ENCODE results near the gene CERCAM. TPM values are rescaled to one million over a fixed set of nuclear protein-coding genes. Genes with fewer than 3 reads are reported as not detected.
A peak's percentile ranks its signal among the peaks of the same experiment; 100 is the strongest.

CERCAM gene
- total RNA-seq, 6 donors from 2014 or later: 9.2 to 47.1 (median 15.4) TPM

DNA sequence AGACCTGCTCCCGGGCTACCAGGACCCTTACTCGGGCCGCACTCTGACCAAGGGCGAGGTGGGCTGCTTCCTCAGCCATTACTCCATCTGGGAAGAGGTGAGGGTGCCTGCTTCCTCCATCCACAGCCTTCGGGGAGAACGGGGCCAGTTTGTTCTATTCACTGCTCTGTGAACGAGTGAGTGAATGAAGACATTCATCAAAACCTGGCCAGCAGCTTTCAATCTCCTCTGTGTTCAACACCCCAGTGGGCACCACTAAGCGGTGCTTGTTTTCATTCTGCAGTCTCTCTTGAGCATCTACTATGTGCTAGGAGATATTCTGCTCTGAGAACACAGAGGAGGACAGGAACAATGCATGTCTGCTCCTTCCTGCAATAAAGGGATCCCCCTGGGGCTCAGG is 10.6 kb downstream of the CERCAM start:
- ATAC-seq (ENCODE audit: low FRiP score in 2 of 2) (no peak), DNase-seq (no peak)
- Histone ChIP-seq H3K36me3 (peaks cover 0 to 4% (median 0%) of the 10 kb centered on the region in 4 donors), H3K27ac (no peak overlapping the region), H3K9me3 (no peaks in the 10 kb centered on the region), H3K4me3 (no peak overlapping the region), H3K4me1 (no peaks in the 10 kb centered on the region), H3K27me3 (no peaks in the 10 kb centered on the region)
- WGBS, 2 donors: 86 to 91% methylated on average over 6 to 8 of the region's 8 CpGs
- TF ChIP-seq EP300 (IDR thresholded peaks at IDR 0.05): no peak
- no peak for TF ChIP-seq POLR2A (IDR thresholded peaks at IDR 0.05)
- TF ChIP-seq, protein P1, sequence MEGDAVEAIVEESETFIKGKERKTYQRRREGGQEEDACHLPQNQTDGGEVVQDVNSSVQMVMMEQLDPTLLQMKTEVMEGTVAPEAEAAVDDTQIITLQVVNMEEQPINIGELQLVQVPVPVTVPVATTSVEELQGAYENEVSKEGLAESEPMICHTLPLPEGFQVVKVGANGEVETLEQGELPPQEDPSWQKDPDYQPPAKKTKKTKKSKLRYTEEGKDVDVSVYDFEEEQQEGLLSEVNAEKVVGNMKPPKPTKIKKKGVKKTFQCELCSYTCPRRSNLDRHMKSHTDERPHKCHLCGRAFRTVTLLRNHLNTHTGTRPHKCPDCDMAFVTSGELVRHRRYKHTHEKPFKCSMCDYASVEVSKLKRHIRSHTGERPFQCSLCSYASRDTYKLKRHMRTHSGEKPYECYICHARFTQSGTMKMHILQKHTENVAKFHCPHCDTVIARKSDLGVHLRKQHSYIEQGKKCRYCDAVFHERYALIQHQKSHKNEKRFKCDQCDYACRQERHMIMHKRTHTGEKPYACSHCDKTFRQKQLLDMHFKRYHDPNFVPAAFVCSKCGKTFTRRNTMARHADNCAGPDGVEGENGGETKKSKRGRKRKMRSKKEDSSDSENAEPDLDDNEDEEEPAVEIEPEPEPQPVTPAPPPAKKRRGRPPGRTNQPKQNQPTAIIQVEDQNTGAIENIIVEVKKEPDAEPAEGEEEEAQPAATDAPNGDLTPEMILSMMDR (IDR thresholded peaks at IDR 0.05): no peak
- no peak for TF ChIP-seq POLR2AphosphoS5 (IDR thresholded peaks at IDR 0.05)

DNA sequence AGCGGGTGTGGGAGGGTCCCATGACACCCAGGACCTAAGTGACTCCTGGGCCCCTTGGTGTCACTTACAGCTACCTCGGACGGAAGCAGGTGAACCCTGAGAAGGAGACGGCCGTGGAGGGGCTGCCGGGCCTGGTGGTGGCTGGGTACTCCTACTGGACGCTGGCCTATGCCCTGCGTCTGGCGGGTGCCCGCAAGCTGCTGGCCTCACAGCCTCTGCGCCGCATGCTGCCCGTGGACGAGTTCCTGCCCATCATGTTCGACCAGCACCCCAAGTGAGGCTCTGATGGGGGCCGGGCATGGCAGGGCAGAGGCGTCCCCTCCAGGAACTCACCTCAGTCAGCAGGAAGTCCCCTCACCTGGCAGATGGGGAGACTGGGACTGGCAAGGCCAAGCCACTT is 13.7 kb downstream of the CERCAM start:
- no peaks in the 10 kb centered on the region for H3K27me3 ChIP-seq
- DNase-seq (no peak), ATAC-seq (ENCODE audit: low FRiP score in 2 of 2) (no peak)
- H3K4me3 ChIP-seq: no peak overlapping the region
- WGBS, 2 donors: 92 to 96% methylated on average over 14 to 16 of the region's 17 CpGs
- no peak overlapping the region for H3K27ac ChIP-seq
- peaks cover 6 to 7% (median 7%) of the 10 kb centered on the region in 4 donors for H3K4me1 ChIP-seq
- TF ChIP-seq EP300 (IDR thresholded peaks at IDR 0.05) (no peak), POLR2AphosphoS5 (IDR thresholded peaks at IDR 0.05) (no peak), POLR2A (IDR thresholded peaks at IDR 0.05) (no peak)
- TF ChIP-seq, protein P1 (IDR thresholded peaks at IDR 0.05): no peak
- H3K9me3 ChIP-seq: no peaks in the 10 kb centered on the region
- peaks cover 0 to 4% (median 0%) of the 10 kb centered on the region in 4 donors for H3K36me3 ChIP-seq

- H3K4me1 ChIP-seq: peaks cover 6 to 7% (median 7%) of the 10 kb centered on the region in 4 donors
- DNase-seq: no peak
- H3K36me3 ChIP-seq: peaks cover 0 to 4% (median 0%) of the 10 kb centered on the region in 4 donors
- H3K9me3 ChIP-seq: no peaks in the 10 kb centered on the region
- ATAC-seq (ENCODE audit: low FRiP score in 2 of 2): no peak
- H3K27ac ChIP-seq: no peak overlapping the region
- no peak for TF ChIP-seq POLR2A (IDR thresholded peaks at IDR 0.05)
- no peak for TF ChIP-seq EP300 (IDR thresholded peaks at IDR 0.05)
- TF ChIP-seq, protein P1 (IDR thresholded peaks at IDR 0.05): no peak
- no peak for TF ChIP-seq POLR2AphosphoS5 (IDR thresholded peaks at IDR 0.05)
- H3K27me3 ChIP-seq: no peaks in the 10 kb centered on the region
- H3K4me3 ChIP-seq: no peak overlapping the region
- WGBS, 2 donors: 88 to 94% methylated on average over 10 to 18 of the region's 18 CpGs
These were observed 15.0 kb downstream of the CERCAM start for GRCh38 chr9:128435611-128436010.

- no peak overlapping the region for H3K4me3 ChIP-seq
- 32 to 81% methylated on average over 3 to 12 of the region's 12 CpGs for WGBS, 2 donors
- no peaks in the 10 kb centered on the region for H3K36me3 ChIP-seq
- H3K4me1 ChIP-seq: peaks cover 6 to 7% (median 7%) of the 10 kb centered on the region in 4 donors
- ATAC-seq (ENCODE audit: low FRiP score in 2 of 2): peak; percentile 93 to 96
- no peaks in the 10 kb centered on the region for H3K9me3 ChIP-seq
- TF ChIP-seq EP300 (IDR thresholded peaks at IDR 0.05): no peak
- TF ChIP-seq POLR2AphosphoS5 (IDR thresholded peaks at IDR 0.05): peak in 1 of 2 donors; percentile 29
- TF ChIP-seq, protein P1 (IDR thresholded peaks at IDR 0.05): peak; percentile 88 to 99 (median 93)
- no peak for TF ChIP-seq POLR2A (IDR thresholded peaks at IDR 0.05)
- peak in 1 of 2 donors; percentile 88 for DNase-seq
- H3K27ac ChIP-seq: no peak overlapping the region
- no peaks in the 10 kb centered on the region for H3K27me3 ChIP-seq
These were observed 17.9 kb downstream of the CERCAM start for GRCh38 chr9:128438343-128439109.
